K562 (cell line): Measurements from ENCODE around the gene PRDM2. TPM values are rescaled to one million over a fixed set of nuclear protein-coding genes. Genes with fewer than 3 reads are reported as not detected.

Experiments
- BCOR ChIP-seq: fragments of 450-650 bp; IDR thresholded peaks from 2 replicates; pipeline ENCODE4 v1.6.1; 2016
- CEBPB ChIP-seq: fragments of 450-650 bp; IDR thresholded peaks from 2 replicates; pipeline ENCODE4 v1.6.1; 2016; ENCODE audit warnings: missing genetic modification characterization, missing compliant biosample characterization
- FOXP4 ChIP-seq: sonication (generic); formaldehyde crosslinking; IDR thresholded peaks from 2 replicates; pipeline ENCODE4 v1.8.0; 2022; ENCODE audit warnings: mild to moderate bottlenecking, missing genetic modification reagents, borderline replicate concordance
- MXD1 ChIP-seq: fragments of 250-450 bp; sonication (Bioruptor Pico); IDR thresholded peaks from 2 replicates; pipeline ENCODE4 v1.8.0; 2021; ENCODE audit warnings: borderline replicate concordance, mild to moderate bottlenecking, moderate library complexity; ENCODE audit not compliant: poor library complexity, severe bottlenecking
- NBN ChIP-seq: fragments of 450-650 bp; IDR thresholded peaks from 2 replicates; pipeline ENCODE4 v1.6.1; 2016; ENCODE audit warnings: low read depth, mild to moderate bottlenecking
- NCOR1 ChIP-seq: fragments of 450-650 bp; IDR thresholded peaks from 2 replicates; pipeline ENCODE4 v1.6.1; 2016; ENCODE audit warnings: mild to moderate bottlenecking, moderate library complexity
- NEUROD1 ChIP-seq: fragments of 150-350 bp; IDR thresholded peaks from 2 replicates; pipeline ENCODE4 v1.6.1; 2014; ENCODE audit warnings: borderline replicate concordance, low read length, low read depth; ENCODE audit not compliant: partially characterized antibody
- PML ChIP-seq: IDR thresholded peaks from 2 replicates; pipeline ENCODE4 v1.6.1; 2012; ENCODE audit warnings: low read length, inconsistent platforms
- RBM17 ChIP-seq: fragments of 200-400 bp; formaldehyde crosslinking; IDR thresholded peaks from 2 replicates; pipeline ENCODE4 v1.6.1; 2017; ENCODE audit warnings: low read depth, mild to moderate bottlenecking, low read length, borderline replicate concordance
- SMARCA4 ChIP-seq: fragments of 450-650 bp; IDR thresholded peaks from 2 replicates; pipeline ENCODE4 v1.6.1; 2016
- SMARCC2 ChIP-seq: fragments of 450-650 bp; IDR thresholded peaks from 2 replicates; pipeline ENCODE4 v1.6.1; 2017; ENCODE audit warnings: antibody characterized with exemption, moderate library complexity, mild to moderate bottlenecking, low read depth
- SMARCE1 ChIP-seq: fragments of 450-650 bp; IDR thresholded peaks from 2 replicates; pipeline ENCODE4 v1.7.1; 2016; ENCODE audit warnings: mild to moderate bottlenecking
- TFAP4 ChIP-seq: sonication (generic); formaldehyde crosslinking; IDR thresholded peaks from 2 replicates; pipeline ENCODE4 v1.8.0; 2022; ENCODE audit warnings: missing genetic modification reagents, mild to moderate bottlenecking, moderate library complexity, borderline replicate concordance
- XRCC5 ChIP-seq: fragments of 200-400 bp; formaldehyde crosslinking; IDR thresholded peaks from 2 replicates; pipeline ENCODE4 v1.6.1; 2017; ENCODE audit warnings: low read depth, mild to moderate bottlenecking, low read length
- YY1 ChIP-seq, 3 experiments: IDR thresholded peaks; 2 replicates each; pipeline ENCODE4 v1.6.1; 2011; ENCODE audit warnings: low read length in 2 of 3, mild to moderate bottlenecking in 2 of 3, moderate library complexity in 2 of 3, borderline replicate concordance in 1 of 3, control low read depth in 1 of 3, low read depth in 1 of 3; ENCODE audit not compliant: insufficient read depth in 3 of 3, insufficient replicate concordance in 2 of 3, control insufficient read depth in 1 of 3, insufficient read length in 1 of 3; ENCODE audit errors: extremely low read depth in 1 of 3
- ZMIZ1 ChIP-seq, 2 experiments: fragments of 150-350 bp in 1 of 2; IDR thresholded peaks; 2 replicates each; pipeline ENCODE4 v1.6.1; 2012 to 2016; ENCODE audit warnings: low read depth in 2 of 2, low read length in 2 of 2, mild to moderate bottlenecking in 1 of 2, moderate library complexity in 1 of 2
- ZNF23 ChIP-seq: fragments of 250-450 bp; sonication (Bioruptor Pico); IDR thresholded peaks from 2 replicates; pipeline ENCODE4 v1.4.0; 2020; ENCODE audit warnings: mild to moderate bottlenecking
- ZNF436 ChIP-seq: fragments of 250-450, 450-650 bp; sonication (Bioruptor Pico); formaldehyde crosslinking; IDR thresholded peaks from 2 replicates; pipeline ENCODE4 v1.7.0; 2020; ENCODE audit warnings: mild to moderate bottlenecking
- ZNF586 ChIP-seq: fragments of 450-650 bp; formaldehyde crosslinking; conservative IDR thresholded peaks from 2 replicates; pipeline ENCODE4 v1.4.0; 2020; ENCODE audit warnings: mild to moderate bottlenecking, moderate library complexity
- polyA plus RNA-seq, 8 experiments: library from polyadenylated mRNA; depleted of rRNA in 4 of 8; stranded (reverse) in 5 of 8; unstranded in 3 of 8; fragments of >200 nt; fragmentation: Nextera tagmentation in 2 of 8; fragmentation: Illumina TruSeq in 1 of 8; extraction: Ambion mirVana in 2 of 8; extraction: Trizol in 1 of 8; gene quantifications; 2 replicates each; pipeline versions ENCODE4 v1.2.1 to v1.2.3, GENCODE V29; 2011 to 2014; ENCODE audit warnings: inconsistent platforms in 1 of 8, missing spikeins in 1 of 8
- total RNA-seq, 7 experiments: library from RNA; depleted of rRNA in 6 of 7; stranded (reverse); fragments of >200 nt in 6 of 7; fragmentation: Illumina TruSeq in 2 of 7; extraction: Trizol in 2 of 7; gene quantifications; 2 replicates each; pipeline versions ENCODE4 v1.2.1 to v1.2.3, GENCODE V29; 2011 to 2021; ENCODE audit warnings: low replicate concordance in 1 of 7
- TF ChIP-seq, protein P1 (sequence below): fragments of 250-450 bp; sonication (Bioruptor Pico); IDR thresholded peaks from 2 replicates; pipeline ENCODE4 v1.5.0; 2020; ENCODE audit warnings: mild to moderate bottlenecking

Gene PRDM2
- total and polyA plus RNA-seq, 9 of the 15 experiments (the other 6 are each of a cell fraction or from before 2014, with no cell fraction given), result 5.4 to 27.6 (median 12.5) TPM

DNA sequence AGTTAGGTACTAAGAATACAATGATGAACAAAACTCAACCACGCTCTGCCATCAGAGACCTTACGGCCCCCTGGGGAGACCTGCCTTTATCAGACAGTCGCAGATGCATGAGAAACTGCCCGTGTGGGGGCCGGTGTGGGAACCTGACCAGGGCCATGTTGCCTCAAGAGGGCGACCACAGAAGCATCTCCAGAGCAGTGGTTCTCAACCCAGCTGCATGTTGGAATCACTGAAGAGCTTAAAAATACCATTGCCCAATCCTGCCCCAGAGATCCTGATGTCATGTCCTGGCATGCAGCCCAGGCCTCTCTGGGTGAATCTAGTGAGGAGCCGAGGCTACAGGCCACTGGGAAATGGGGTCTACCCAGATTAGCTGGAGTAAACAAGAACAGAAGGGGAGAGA lies 108.7 kb downstream of the PRDM2 start (continued):
- TF ChIP-seq MXD1 (CRISPR knock-in tag), result no peak
- peak in 1 of 2 experiments; percentile 74; a peak in 2 of 4 replicates for TF ChIP-seq ZMIZ1 (IDR thresholded peaks at IDR 0.05; ENCODE audit: low read depth in 2 of 2, low read length in 2 of 2)
- peak; percentile 64; the same call in 1 of the 2 replicates for TF ChIP-seq SMARCC2
- TF ChIP-seq ZNF586, result no peak
- peak; percentile 76; the same call in 1 of the 2 replicates for TF ChIP-seq PML
- TF ChIP-seq NCOR1, result peak; percentile 79
- peak; percentile 26 for TF ChIP-seq NEUROD1
- TF ChIP-seq XRCC5, result 0 out of 2 replicates have a peak, but pooled peaks have one; percentile 33
- TF ChIP-seq BCOR, result peak; percentile 57; the same call in 1 of the 2 replicates
- TF ChIP-seq CEBPB (tag), result peak; percentile 69
- no peak for TF ChIP-seq ZNF23
- TF ChIP-seq TFAP4 (CRISPR knock-in tag), result peak; percentile 58; the same call in 1 of the 2 replicates
- TF ChIP-seq RBM17, result no peak
- TF ChIP-seq FOXP4 (CRISPR knock-in tag), result 0 out of 2 replicates have a peak, but pooled peaks have one; percentile 13
- TF ChIP-seq, protein P1, sequence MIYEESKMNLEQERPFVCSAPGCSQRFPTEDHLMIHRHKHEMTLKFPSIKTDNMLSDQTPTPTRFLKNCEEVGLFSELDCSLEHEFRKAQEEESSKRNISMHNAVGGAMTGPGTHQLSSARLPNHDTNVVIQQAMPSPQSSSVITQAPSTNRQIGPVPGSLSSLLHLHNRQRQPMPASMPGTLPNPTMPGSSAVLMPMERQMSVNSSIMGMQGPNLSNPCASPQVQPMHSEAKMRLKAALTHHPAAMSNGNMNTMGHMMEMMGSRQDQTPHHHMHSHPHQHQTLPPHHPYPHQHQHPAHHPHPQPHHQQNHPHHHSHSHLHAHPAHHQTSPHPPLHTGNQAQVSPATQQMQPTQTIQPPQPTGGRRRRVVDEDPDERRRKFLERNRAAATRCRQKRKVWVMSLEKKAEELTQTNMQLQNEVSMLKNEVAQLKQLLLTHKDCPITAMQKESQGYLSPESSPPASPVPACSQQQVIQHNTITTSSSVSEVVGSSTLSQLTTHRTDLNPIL (CRISPR knock-in tag), result no peak
- no peak for TF ChIP-seq ZNF436
- TF ChIP-seq SMARCA4, result peak; percentile 85
- TF ChIP-seq NBN, result peak; percentile 8; the same call in 1 of the 2 replicates
- TF ChIP-seq SMARCE1, result peak; percentile 65; the same call in 1 of the 2 replicates
- peak in 2 of 3 experiments; percentile 24 to 67 for TF ChIP-seq YY1 (IDR thresholded peaks at IDR 0.05; ENCODE audit: borderline replicate concordance in 1 of 3, control insufficient read depth in 1 of 3, extremely low read depth in 1 of 3, insufficient read depth in 3 of 3, insufficient read length in 1 of 3, insufficient replicate concordance in 2 of 3, low read depth in 1 of 3, low read length in 2 of 3)
